Suppressor macrophage (primary cell): Measurements from ENCODE around the gene TCERG1L.

Experiments used
- DNase-seq, 4 experiments: peaks; one replicate each; pipeline ENCODE4 v3.0.0-alpha.2; 2020 to 2022

TCERG1L gene

DNA sequence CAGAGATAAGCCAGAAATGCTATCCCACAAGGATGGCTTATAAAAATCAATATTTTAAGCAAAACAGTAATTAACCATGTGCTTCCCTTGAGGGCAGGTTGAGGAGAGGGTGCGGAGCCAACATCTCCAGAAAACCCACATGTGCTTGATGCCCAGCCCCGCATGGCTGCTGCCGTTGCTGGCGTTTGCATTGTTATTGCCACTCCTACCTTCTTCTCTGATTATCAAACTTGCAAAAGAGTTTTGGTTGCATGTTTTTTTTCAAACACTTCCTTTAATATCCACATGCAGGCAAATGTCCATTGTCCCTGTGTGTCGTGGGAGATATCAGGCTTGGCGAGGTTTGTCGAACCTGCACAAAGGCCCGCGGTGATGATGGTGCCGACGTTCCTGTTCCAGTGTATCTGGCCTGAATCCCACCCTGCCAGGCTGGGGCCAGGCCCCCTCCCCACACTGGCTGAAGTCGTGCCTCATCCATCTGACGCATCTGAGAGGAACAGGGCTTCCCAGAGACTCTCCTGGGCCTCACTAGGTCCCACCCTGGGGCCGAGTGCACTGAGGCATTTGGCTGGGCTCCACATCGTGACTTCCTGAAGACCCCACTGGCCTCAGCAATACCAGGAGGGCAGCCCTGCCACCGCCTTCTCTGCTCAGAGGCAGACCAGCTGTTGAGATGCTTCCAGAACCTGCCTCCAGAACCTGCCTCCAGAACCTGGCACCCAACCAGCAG lies 40.9 kb downstream of the TCERG1L start:
- no peak for DNase-seq

DNA sequence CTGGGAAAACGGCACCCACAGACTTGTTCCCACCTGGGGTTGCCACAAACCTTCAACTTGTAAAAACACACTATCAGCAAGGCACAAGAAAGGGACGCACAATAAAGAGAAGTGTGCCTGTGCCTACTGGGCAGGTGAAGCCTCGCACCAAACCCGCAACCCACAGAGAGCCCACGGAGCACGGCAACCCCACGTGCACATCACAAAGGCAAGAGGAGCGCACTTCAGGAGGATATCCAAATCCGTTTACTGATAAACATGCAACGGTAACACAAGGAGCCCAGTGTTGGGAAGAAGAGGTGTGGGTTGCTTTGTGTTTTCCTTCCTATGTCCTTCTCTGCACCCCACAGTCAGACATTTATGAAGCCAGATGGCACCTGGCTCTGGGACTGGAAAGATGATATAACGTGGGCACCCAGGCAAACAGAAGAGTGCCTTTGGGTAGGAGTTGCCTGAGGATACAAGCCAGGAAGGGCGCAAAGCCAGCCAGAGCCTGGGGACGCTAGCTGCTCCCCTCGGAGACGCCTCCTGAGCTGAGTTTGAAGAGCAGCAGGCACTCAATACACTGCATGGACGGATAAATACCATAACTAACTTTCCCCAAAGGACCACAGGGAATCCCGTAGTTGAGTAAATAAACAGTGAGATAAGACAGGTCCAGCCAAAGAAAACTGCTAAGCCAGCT lies 41.6 kb downstream of the TCERG1L start:
- DNase-seq: no peak

DNA sequence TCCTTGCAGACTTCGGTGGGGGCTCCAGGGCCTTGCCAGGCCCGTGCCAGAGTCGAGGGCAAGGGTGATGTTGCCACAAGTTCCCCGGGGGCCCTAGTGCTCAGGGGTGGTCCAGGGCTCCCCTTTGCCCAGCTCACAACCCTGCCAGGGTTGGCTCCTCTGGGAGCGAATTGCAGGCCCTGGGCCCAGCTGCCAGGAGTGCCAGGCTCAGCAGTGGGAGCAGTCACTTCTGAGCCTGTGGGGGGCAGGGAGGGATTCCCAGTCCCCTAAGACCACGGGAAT lies 43.8 kb downstream of the TCERG1L start:
- no peak for DNase-seq

DNA sequence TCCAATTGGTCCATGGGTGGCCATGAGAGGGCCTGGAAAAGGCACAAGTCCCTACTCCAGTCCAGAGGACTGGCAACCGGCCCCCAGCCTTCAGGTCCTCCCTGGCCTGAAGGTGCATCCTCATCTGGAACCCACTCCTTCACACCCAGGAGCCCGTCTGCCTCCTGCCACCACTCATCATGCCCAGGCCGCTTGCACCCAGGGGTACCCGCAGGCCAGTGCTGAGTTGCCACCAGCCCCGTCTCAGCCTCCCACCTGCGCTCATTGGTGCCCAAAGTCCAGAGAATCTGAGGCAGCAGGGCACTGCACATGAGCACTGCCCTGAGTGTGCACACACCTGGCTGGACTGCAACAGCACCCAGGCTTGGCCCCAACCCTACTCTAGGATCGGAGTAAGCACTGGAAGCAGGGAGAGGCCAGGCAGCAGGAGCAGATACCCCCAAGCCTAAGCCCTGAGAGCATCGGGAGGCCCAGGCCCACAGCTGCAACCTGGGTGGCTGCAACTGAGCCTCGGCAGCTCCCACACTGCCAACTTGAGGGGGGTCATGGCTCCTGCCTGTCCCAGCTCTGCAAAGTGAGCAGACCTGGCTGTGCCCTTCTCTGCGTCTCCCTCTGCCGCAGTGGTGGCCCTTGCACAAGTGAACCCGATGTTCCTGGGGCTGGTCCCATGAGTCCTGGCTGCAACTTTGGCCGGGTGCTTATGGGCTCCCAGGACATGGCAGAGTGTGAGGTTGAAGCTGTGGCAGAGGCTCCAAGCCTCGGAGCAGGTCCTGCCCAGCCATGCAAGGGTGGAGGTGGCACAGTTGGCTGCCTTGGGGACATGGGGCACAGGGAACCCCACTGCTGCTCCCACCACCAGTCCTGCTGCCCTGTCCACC lies 44.3 kb downstream of the TCERG1L start:
- no peak for DNase-seq

DNA sequence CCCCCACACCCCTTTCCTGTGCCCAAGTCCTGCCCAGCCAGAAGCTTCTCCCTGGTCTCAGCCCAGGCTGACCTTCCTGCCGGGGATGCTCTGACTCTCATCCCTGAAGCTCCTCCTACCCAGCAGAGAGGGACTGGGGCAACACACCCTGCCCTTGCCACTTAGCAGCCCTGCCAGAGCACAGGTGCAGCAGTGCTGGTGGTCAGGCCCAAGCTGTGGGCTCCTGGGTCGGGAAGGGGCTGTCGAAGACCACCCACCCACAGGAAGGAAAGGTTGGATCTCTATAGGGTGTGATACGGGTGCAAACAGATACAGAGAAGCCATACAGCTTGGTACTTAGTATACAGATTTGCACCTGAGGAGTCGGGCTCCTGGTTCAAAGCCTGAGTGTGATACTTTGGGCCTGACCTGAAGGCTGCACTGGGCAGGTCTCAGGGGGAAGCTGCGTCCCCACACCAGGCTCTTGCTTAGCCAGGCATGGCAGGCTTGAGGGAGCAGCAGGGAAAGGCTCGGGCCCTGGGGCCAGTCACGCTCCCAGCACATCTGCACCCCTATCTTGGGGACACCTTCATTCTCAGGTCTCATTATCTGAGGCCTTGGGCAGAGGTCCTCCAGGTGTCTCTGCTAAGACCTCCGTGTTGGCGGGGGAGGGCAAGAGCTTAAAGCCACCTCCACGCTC lies 47.3 kb downstream of the TCERG1L start:
- DNase-seq: no peak

DNA sequence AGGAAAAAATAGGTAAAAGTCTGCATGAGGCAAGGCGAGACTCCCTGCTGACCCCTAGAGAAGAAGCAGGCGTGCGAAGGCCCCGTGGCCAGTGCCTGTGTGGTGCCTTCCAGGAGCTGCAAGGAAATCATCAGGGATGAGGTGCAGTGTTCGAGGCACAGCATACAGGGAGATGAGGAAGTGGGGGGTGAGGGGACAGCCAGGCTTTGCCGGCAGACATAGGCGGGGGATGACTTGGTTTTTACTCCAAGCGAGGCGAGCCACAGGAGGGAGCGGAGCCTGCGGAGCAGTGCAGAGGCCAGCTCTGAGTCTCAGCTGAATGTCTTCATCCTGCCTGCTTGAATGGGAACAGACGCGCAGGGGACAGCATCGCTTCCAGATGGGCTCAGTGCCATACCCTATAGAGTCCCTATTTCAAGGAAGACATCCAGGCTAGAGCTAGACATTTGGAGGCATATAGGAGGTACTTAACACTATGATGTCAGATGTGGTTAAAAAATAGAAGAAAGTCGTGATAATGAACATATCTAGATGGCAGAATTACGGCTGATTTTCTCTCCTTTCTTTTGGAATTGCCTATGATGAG lies 49.5 kb downstream of the TCERG1L start:
- DNase-seq: no peak

DNA sequence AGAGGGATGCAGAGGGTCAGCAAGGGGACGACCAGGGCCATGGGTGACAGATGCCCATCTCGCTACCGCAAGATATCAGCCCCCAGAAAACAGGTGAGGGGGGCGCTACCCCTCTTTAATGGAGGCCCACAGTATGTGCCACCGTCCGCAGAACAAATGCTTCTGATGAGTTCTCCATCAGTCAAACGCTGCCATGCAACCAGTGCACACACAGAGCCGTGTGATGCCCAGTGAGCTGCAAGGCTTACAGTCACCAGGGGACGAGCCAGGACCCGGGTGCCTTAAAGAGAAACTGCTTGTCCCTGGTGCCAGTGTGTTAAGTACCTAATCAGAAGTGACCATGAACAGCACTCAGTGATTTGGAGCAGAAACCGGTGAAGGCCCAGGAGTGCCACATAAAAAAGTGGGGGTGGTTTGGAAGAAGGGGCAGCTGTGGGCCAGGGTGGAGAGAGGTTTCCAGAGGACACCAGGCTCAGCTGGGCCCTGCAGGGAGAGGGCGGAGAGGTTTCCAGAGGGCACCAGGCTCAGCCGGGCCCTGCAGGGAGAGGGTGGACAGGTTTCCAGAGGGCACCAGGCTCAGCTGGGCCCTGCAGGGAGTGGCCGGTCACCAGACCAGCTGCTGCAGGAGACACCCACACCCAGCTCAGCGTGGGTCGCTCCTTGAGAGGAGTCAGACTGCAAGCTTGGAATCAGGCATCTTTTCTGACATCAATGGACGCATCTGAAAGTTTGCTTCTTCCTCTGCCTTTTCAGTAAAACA lies 50.9 kb downstream of the TCERG1L start:
- DNase-seq: no peak

DNA sequence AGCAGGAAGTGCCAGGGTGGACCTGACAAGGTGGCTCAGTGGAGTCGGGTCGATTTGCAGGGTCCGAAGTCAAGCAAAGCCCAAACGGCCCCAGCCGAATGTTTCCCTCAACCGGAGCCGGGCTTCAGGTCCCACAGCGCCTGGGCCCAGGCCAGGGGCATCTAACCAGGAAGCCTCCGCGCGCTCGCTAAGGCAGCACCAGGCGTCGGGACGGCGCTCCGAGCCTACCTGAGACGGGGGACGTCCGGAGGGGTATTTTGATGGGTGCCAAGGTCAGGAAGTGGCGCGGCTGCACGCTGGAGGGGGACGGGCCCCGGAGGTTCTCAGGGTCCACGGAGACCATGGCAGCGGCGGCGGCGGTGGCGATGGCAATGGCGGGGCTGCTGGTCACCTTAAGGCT lies 51.5 kb downstream of the TCERG1L start:
- no peak for DNase-seq

DNA sequence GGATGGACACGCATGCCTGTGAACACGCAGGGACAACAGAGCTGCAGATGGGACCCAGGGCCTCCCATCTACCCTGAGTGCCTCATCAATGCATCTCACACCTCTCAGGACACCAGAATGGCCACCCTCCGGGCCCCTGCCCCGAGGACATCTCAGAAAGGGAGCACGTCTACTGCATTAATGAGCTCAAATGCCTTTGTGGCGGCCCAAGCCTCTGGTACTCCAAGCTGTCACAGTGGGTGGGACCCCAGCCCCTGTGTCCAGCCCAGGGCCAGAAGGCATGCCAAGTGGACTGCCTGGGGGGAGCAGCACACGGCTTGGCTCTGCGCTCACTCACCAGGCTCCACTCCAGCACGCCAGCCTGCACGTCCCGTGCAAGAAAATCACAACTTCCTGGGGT lies 52.0 kb downstream of the TCERG1L start:
- DNase-seq: no peak

DNA sequence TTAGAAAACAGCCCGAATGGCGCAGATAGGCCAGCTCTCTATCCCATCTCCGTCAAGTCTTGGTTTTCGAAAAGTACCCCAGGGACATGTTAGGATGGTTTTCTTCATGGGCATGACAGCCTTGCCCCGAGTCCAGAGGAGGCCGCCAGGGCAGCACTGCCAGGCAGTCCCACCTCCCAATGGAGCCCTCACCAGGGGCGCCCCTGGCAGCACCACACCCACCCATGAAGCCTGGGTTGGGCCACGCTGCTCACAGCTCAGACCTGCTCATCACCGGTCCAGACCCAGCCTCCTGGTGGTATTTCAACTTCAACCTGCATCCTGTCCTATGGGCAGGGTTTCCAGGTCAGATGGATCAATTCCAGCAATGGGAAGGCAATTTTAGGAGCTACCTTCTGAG lies 53.3 kb downstream of the TCERG1L start:
- no peak for DNase-seq

DNA sequence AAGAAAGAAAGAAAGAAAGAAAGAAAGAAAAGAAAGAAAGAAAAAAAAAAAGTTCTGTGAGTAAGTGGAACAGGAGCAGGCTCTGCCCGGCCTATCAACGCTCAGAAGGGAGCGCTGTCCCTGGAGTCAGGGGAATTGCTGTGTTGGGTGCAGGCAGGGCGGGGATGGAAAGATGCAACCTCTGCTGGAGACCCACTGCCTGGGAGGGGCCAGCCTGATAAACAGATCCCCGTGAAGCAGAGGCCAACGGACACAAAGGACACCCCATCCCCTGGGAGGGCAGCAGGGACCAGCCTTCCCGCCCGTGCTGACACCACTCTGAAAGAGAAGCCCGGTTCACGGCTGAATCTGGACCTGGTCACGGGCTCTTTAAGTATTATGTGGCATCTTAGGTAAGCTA lies 54.5 kb downstream of the TCERG1L start:
- no peak for DNase-seq

DNA sequence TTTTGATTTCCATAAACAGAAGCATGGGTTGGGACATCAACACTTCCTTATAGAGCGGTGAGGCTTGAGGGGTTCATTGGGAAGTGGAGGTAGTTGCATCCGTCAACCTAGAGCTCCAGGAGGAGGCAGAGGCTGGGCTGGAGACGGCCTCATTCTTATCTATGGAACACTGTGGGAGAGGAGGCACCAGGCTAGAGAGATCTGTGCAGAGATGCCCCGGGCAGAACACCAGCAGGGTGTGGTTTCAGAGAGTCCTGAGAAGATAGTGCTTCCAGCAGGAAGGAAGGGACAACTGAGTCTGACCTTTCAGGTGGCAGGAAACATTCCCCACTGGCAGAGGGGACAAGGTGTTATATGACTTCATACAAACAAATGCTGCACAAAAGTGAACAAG lies 56.7 kb downstream of the TCERG1L start:
- no peak for DNase-seq

DNA sequence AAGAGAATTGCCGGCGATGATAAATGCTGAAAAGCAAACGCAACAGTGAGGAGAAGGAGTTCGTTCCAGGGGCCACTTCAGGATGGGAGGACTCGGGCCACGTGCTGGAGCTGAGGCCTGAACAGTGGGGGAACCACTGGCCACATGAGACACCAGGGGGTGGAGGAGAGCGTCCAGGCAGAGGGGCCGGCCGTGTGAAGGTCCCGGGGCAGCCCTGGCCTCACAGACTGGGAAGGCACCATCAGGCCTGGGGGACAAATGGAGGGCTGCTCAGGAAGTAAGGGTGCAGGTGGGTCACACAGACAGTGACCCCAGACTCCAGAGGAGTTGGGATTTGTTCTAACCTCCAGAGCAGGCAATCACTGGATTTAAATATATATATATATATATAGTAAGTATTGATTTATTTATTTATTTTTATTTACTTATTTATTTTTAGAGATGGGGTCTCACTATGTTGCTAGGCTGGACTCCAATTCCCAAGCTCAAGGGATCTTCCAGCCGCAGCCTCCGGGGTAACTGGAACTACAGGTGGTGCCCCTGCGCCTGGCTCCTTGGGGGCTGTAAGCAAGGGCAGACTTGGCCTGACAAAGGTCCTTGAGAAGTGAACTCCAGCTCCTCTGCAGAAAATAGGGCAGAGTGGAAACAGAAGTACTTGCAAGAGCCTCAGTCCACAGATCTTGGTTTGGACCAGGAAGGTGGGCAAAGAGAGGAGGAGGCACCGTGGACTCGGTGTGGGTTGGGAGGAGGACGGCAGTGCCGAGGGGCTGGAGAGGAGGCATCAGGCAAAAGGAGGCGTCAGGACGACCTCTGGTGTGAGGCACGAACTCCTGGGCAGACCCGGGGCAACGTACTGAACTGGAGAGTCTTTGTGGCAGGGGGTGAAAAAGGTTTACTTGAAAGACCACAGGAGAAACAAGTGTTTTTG lies 57.3 kb downstream of the TCERG1L start:
- no peak for DNase-seq

DNA sequence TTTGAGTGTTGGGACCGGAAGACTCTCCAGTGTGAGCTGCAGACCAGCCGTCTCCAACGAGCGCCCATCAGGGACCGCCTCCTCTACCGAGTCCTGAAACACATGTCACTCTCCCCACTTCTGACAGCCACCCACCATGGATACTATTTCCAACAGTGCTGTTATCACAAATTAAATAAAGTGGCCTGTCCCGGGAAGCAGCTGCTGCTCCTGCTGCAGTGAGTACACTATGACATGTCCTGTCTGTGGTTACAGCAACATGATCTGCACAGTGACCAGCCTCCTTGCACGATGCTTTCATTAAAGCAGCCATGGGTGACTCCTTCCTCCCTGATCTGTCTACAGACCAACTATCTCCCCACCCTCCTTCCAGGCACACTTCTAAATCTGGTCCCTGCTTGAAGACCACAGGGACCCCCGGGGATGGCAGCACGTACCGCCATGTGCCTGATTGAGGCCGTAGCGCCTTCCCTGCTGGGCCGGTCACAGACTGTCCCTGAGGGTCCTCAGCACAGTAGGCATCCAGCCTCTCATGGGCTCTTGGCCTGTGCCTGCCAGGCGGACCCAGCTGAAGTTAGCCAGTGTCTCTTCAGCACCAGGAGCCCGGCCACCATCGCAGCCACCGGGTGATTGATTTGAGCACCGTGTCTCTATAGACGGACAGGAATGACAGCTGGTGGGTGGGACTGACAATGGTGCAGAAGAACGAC lies 58.8 kb downstream of the TCERG1L start:
- DNase-seq: no peak

DNA sequence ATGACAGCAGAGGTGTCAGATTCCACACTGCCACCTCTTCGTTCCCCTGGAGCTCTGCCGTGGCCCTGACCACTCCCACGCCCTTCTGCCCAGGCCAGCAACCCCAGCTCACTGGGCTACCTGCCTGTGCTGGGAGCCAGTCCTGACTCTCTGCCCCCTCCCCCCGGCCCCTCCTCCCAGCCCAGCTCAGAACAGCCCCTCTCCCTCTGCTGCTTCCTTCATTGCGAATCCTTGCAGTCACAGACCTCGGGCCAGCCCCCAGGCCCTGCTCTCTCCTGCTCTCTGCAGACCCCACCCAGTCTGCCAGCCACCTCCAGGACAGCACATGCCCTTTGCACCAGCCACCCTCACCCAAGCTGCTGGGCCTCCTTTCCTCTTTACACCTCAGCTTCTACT lies 60.4 kb downstream of the TCERG1L start:
- DNase-seq: no peak

DNA sequence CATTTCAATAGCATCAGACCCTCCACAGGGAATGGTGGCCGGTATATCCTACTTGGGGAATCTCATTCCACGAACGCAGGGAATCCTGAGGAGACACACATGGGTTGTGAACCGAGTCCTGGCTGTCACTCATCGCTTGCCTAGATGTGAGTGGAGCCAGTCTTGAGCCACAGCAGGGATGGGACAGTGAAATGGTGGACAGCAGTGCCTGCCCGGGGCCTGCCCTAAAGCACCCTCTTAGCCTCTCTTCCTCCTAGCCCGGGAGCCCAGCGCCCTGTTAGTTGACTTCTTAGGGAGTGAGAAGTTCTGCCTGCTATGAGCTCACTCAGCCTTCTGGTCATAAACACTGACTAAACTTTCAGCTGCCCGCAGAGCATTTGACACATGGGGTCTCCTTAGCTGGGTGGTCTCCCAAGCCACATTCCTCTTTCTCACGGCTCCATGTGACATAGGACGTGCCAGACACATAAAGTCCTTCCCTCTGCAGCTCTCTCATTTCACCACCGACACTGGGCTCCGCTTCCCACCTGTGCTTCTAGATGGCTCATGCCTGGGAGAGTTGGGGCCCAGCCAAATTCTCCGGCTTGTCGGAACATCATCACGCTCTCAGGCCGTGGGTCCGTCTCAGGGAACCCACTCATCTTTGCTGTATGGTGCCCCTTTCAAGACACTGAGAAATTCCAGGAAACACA lies 60.9 kb downstream of the TCERG1L start:
- DNase-seq: no peak

DNA sequence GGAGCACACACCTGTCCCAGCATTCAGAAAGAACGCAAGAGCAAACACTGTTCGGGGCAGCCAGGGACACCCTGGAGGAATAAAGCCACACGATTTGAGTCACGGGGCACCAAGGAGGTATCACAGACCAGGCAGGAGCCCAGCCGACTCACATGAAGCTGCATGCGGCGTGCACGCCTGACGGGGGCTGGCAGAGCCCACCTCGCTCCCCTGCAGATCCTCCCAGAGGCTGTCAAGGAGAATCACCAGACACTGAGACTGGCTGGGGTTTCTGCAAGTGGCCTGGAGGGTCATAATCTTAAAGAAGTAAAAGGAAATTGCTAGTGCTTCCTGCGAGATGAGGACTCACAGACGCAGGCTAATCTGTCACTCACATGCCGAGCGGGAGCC lies 61.6 kb downstream of the TCERG1L start:
- DNase-seq: no peak

DNA sequence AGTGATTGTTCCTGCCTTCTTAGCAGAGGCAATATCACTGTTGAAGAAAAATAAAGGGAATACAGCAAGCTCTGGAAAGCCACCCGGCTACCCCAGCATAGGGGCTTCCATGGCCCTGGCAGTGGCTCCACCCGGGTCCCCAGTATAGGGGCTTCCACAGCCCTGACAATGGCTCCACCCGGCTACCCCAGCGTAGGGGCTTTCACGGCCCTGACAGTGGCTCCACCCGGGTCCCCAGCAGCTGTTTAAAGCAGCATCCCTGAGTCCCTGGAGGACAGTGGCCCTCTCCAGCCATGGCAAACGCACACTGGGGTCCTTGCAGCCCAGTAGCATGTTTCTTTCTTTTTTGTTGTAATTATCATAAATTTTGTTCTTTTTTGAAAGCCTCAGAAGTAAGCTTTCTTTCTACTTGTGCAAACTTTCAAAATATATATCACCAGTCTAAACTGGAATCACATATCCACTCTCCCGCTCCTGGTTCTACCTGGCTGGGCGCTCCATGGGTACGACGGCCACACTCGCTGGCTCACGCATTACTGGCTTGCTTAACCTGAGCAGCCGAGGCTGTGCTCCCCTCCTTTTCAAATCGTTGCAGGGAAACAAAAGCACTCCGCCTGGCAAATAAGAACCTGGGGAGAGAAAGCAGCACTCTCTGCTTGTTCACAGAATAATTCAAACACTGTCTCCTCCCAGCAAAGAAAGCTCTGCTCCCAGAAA lies 62.1 kb downstream of the TCERG1L start:
- DNase-seq: no peak
